GM06990 (cell line): ENCODE measurements around the gene VAV3.

Experiments used
- DNase-seq: peaks from one replicate; pipeline ENCODE4 v3.0.0-alpha.2; 2011; ENCODE audit not compliant: insufficient read length; ENCODE audit errors: extremely low read depth
- H3K27me3 ChIP-seq: replicated peaks from 2 replicates; pipeline ENCODE4 v1.6.0; 2011; ENCODE audit warnings: low read length; ENCODE audit not compliant: control insufficient read depth, insufficient read depth
- H3K36me3 ChIP-seq: 2 replicates; pipeline ENCODE4 v1.5.1; 2011; ENCODE audit warnings: low read length; ENCODE audit not compliant: control insufficient read depth, insufficient read depth
- H3K4me3 ChIP-seq: replicated peaks from 2 replicates; pipeline ENCODE4 v1.5.1; 2011; ENCODE audit warnings: low read depth, mild to moderate bottlenecking, control low read depth, low read length
- TF ChIP-seq, protein P1 (sequence below): IDR thresholded peaks from 2 replicates; pipeline ENCODE4 v1.5.1; 2011; ENCODE audit warnings: low read length, control low read depth, mild to moderate bottlenecking, inconsistent platforms; ENCODE audit not compliant: insufficient read depth, poor library complexity, severe bottlenecking

Gene VAV3

DNA sequence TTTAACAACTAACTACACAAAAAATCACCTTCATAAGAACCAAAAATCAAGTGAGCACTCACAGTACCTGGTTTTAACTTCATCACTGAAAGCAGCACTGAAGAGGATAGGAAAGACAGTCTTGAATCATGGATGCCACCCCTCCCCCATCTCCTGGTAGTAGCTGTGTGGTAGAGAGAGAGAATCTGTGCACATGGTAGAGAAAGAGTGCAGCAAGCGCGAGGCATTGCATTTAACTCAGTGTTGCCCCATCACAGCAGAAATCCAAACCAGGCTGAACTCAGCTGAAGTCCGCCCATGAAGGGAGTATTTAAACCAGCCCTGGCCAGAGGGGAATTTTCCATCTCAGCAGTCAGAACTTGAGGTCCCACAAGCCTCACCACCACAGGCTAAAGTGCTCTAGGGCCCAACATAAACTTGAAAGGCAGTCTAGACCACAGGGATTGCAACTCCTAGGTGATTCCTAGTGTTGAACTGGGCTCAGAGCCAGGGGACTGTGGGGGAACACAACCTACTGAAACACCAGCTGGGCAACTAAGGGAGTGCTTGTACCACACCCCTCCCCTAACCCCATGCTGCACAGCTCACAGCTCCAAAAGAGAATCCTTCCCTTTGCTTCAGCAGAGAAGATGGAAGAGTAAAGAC is 38.4 kb downstream of the VAV3 start:
- no peak for DNase-seq

DNA sequence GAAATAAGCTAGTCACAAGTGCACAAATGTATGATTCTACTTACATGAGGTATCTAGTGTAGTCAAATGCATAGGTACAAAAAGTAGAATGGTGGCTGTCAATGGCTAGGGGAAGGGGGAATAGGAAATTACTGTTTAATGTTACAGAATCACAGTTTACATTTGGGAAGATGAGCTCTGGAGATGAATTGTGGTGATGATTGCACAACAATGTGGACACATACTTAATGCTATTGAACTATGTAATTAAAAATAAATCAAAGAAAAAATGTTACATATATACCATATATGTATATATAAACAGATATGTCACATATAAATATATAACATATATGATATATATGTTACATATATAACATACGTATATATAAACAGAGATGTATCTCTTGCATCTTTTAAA is 39.4 kb downstream of the VAV3 start:
- H3K4me3 ChIP-seq = no peak overlapping the region
- DNase-seq = no peak
- TF ChIP-seq, protein P1, sequence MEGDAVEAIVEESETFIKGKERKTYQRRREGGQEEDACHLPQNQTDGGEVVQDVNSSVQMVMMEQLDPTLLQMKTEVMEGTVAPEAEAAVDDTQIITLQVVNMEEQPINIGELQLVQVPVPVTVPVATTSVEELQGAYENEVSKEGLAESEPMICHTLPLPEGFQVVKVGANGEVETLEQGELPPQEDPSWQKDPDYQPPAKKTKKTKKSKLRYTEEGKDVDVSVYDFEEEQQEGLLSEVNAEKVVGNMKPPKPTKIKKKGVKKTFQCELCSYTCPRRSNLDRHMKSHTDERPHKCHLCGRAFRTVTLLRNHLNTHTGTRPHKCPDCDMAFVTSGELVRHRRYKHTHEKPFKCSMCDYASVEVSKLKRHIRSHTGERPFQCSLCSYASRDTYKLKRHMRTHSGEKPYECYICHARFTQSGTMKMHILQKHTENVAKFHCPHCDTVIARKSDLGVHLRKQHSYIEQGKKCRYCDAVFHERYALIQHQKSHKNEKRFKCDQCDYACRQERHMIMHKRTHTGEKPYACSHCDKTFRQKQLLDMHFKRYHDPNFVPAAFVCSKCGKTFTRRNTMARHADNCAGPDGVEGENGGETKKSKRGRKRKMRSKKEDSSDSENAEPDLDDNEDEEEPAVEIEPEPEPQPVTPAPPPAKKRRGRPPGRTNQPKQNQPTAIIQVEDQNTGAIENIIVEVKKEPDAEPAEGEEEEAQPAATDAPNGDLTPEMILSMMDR = no peak
- H3K36me3 ChIP-seq = no peaks in the 10 kb centered on the region
- H3K27me3 ChIP-seq = no peaks in the 10 kb centered on the region

More for the DNA sequence above, 38.4 kb downstream of the VAV3 start:
- no peaks in the 10 kb centered on the region for H3K36me3 ChIP-seq
- H3K27me3 ChIP-seq = no peaks in the 10 kb centered on the region
- no peak overlapping the region for H3K4me3 ChIP-seq
- TF ChIP-seq, protein P1 = no peak

DNA sequence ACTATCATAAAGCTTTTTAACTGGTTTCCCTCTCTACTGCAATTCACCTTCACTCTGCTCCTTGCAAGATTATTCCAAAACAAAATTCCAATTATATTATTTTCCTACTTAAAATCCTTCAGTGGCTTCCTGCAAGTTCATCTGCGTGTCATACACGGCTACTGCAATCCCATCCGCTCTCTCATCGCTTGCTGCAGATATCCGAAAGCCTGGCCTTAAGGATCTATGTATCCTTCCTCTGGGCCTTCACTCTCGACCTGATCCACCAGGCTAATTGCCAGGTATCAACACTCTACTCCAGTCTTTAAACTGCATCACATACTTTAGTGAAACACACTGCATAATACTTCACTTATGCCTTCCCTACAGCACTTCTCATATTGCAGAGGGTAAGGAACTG is 44.0 kb downstream of the VAV3 start:
- H3K36me3 ChIP-seq = no peaks in the 10 kb centered on the region
- no peak overlapping the region for H3K4me3 ChIP-seq
- no peaks in the 10 kb centered on the region for H3K27me3 ChIP-seq
- no peak for DNase-seq
- TF ChIP-seq, protein P1 = no peak

DNA sequence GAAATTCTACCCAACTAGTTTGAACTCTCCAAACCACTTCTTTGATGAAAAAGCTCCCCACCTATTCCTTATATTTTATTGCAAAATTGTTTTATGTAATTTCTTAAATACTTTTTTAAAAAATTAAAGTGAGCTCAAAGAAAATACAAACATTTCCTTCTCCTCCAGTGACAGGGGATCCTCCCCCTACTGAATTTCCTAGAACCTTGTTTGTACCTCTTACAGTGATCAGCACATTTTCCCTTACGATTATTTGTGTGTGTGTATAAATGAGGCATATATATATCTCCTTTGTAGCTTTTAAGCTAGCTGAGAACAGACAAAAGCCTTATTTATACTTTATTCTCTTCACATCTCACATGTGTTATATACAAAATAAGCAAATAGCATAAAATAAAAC is 44.4 kb downstream of the VAV3 start:
- H3K4me3 ChIP-seq = no peak overlapping the region
- no peaks in the 10 kb centered on the region for H3K36me3 ChIP-seq
- no peaks in the 10 kb centered on the region for H3K27me3 ChIP-seq
- TF ChIP-seq, protein P1 = no peak
- no peak for DNase-seq

DNA sequence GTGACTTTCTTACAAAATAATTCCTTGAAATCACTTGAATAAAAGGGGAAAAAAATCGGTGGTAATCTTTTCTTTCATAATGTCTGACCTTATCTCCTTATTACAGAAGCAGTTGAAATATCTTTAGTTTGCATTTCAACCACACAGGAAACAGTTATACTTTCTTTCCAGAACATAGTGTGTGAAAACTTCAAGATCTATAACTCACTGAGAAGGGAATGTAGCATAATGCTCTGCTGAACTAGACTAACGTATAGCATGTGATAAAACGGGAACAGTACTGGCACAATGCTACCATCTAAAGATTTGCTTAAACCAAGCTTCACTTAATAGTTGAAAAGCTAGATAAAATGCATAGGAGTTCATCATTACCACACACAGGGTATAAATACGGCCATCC is 45.0 kb downstream of the VAV3 start:
- TF ChIP-seq, protein P1 = no peak
- H3K4me3 ChIP-seq = no peak overlapping the region
- no peaks in the 10 kb centered on the region for H3K27me3 ChIP-seq
- no peaks in the 10 kb centered on the region for H3K36me3 ChIP-seq
- no peak for DNase-seq
